WI38 (cell line): ENCODE results near the gene SCNN1A.

Experiments
- H3K4me3 ChIP-seq: 2 replicates; pipeline ENCODE4 v1.5.1; 2011; ENCODE audit warnings: low read depth, mild to moderate bottlenecking, control low read depth, low read length
- CTCF ChIP-seq: IDR thresholded peaks from 2 replicates; pipeline ENCODE4 v1.5.1; 2012; ENCODE audit warnings: low read depth, mild to moderate bottlenecking, control low read depth, low read length

Gene SCNN1A

DNA sequence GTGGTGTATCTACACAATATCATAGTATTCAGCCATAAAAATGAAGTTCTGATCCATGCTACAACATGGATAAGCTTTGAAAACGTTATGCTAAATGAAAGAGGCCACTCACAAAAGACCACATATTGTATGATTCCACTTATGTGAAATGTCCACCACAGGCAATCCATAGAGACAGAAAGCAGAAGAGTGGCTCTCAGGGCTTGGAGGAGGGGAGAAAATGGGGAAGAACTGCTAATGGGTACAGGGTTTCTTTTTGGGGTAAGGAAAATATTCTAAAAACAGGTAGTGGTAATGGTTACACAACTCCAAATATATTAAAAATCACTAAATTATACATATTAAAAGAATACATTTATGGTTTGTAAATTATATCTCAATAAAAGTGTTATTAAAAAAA lies 16.5 kb downstream of the SCNN1A start:
- no peak overlapping the region for H3K4me3 ChIP-seq
- TF ChIP-seq CTCF: no peak

- no peak overlapping the region for H3K4me3 ChIP-seq
- TF ChIP-seq CTCF: no peak
Observed at GRCh38 chr12:6356374-6356820, 19.0 kb downstream of the SCNN1A start.

GRCh38 chr12:6355491-6356373 lies 19.6 kb downstream of the SCNN1A start:
- no peak overlapping the region for H3K4me3 ChIP-seq
- TF ChIP-seq CTCF: no peak

GRCh38 chr12:6354495-6355393 lies 20.6 kb downstream of the SCNN1A start:
- TF ChIP-seq CTCF: no peak
- no peak overlapping the region for H3K4me3 ChIP-seq

- no peak for TF ChIP-seq CTCF
- no peak overlapping the region for H3K4me3 ChIP-seq
Observed at GRCh38 chr12:6352193-6353173, 22.9 kb downstream of the SCNN1A start.

- H3K4me3 ChIP-seq: no peak overlapping the region
- TF ChIP-seq CTCF: no peak
Observed at GRCh38 chr12:6351622-6352021, 23.7 kb downstream of the SCNN1A start.
